HFF-Myc (cell line): ENCODE measurements around the gene TMEM87B.
"Not testable (repeated sequence)": the region's sequence is repeated elsewhere in the genome, so short reads cannot be mapped to it uniquely, and the experiment has no call there.

Experiments
- DNase-seq: peaks from one replicate; pipeline ENCODE4 v3.0.0-alpha.2; 2011; ENCODE audit warnings: low read depth; ENCODE audit errors: extremely low read depth
- H3K4me3 ChIP-seq: replicated peaks from 2 replicates; pipeline ENCODE4 v1.5.1; 2011; ENCODE audit warnings: low read depth, mild to moderate bottlenecking, control low read depth, low read length
- CTCF ChIP-seq: IDR thresholded peaks from 2 replicates; pipeline ENCODE4 v1.5.1; 2012; ENCODE audit warnings: mild to moderate bottlenecking, low read depth, low read length, control low read depth; ENCODE audit errors: missing control alignments

The TMEM87B gene

GRCh38 chr2:112109278-112109677, 54.2 kb downstream of the TMEM87B start:
- H3K4me3 ChIP-seq = no peak overlapping the region
- no peak for TF ChIP-seq CTCF
- DNase-seq = no peak

GRCh38 chr2:112110966-112111365, 55.9 kb downstream of the TMEM87B start:
- TF ChIP-seq CTCF = no peak
- DNase-seq = no peak
- no peak overlapping the region for H3K4me3 ChIP-seq

GRCh38 chr2:112113354-112113753, 58.3 kb downstream of the TMEM87B start:
- not testable (repeated sequence) for DNase-seq

GRCh38 chr2:112118148-112118547, 63.1 kb downstream of the TMEM87B start:
- no peak overlapping the region for H3K4me3 ChIP-seq
- no peak for TF ChIP-seq CTCF
- no peak for DNase-seq

More at GRCh38 chr2:112113354-112113753, 58.3 kb downstream of the TMEM87B start:
- not testable (repeated sequence) for H3K4me3 ChIP-seq

- TF ChIP-seq CTCF = peak; percentile 34
- DNase-seq = peak; percentile 15
- H3K4me3 ChIP-seq = no peak overlapping the region
These were observed 66.7 kb downstream of the TMEM87B start for GRCh38 chr2:112121682-112122254.

- TF ChIP-seq CTCF = no peak
- DNase-seq = no peak
- H3K4me3 ChIP-seq = no peak overlapping the region
These were observed 74.0 kb downstream of the TMEM87B start for GRCh38 chr2:112129060-112129459.

- no peak for TF ChIP-seq CTCF
- no peak overlapping the region for H3K4me3 ChIP-seq
- DNase-seq = no peak
These were observed 78.3 kb downstream of the TMEM87B start for GRCh38 chr2:112133344-112133743.
